Measurements from ENCODE around the gene MAST1.
"Not testable (repeated sequence)": the region's sequence is repeated elsewhere in the genome, so short reads cannot be mapped to it uniquely, and the experiment has no call there.

Gene MAST1

GRCh38 chr19:12838182-12838885 is at the start of gene MAST1:
MAST1 (plus strand) TSS chr19:12838515; CDS start chr19:12838573, 58 bp downstream.
- DNase-seq = peak; percentile 58

GRCh38 chr19:12788682-12789097 is 49.6 kb upstream of the MAST1 start:
- peak; percentile 37 for DNase-seq

GRCh38 chr19:12789098-12789903 is 49.0 kb upstream of the MAST1 start:
- peak; percentile 27 for DNase-seq

- DNase-seq = peak; percentile 87
Measured at GRCh38 chr19:12789904-12790619, 48.3 kb upstream of the MAST1 start.

GRCh38 chr19:12790628-12791344 is 47.5 kb upstream of the MAST1 start:
- peak; percentile 16 for DNase-seq

- peak; percentile 98 for DNase-seq
Measured at GRCh38 chr19:12791345-12792050, 46.8 kb upstream of the MAST1 start, which contains the start of gene JUNB. JUNB (plus strand) TSS chr19:12791486; CDS start chr19:12791772, 286 bp downstream.

GRCh38 chr19:12792051-12792852 is 46.1 kb upstream of the MAST1 start:
- DNase-seq = peak; percentile 84

- peak; percentile 22 for DNase-seq
Measured at GRCh38 chr19:12792853-12793289, 45.4 kb upstream of the MAST1 start.

GRCh38 chr19:12793290-12794195 is 44.8 kb upstream of the MAST1 start:
- DNase-seq = peak; percentile 94

- DNase-seq = no peak
Measured at GRCh38 chr19:12794196-12794941, 43.9 kb upstream of the MAST1 start.

- DNase-seq = no peak
Measured at GRCh38 chr19:12794971-12795381, 43.3 kb upstream of the MAST1 start.

- peak; percentile 81 for DNase-seq
Measured at GRCh38 chr19:12796146-12797071, 41.9 kb upstream of the MAST1 start.

- no peak for DNase-seq
Measured at GRCh38 chr19:12797141-12797587, 41.2 kb upstream of the MAST1 start.

GRCh38 chr19:12797607-12798006 is 40.7 kb upstream of the MAST1 start:
- not testable (repeated sequence) for DNase-seq

- DNase-seq = no peak
Measured at GRCh38 chr19:12799742-12800465, 38.4 kb upstream of the MAST1 start.

- DNase-seq = no peak
Measured at GRCh38 chr19:12800466-12800770, 37.9 kb upstream of the MAST1 start.

- DNase-seq = peak; percentile 37
Measured at GRCh38 chr19:12800923-12801465, 37.3 kb upstream of the MAST1 start.

All from CD4-positive, alpha-beta T cell treated with Interleukin-17A for 4 hours (primary cell).